Epithelial cell of proximal tubule (primary cell): ENCODE results near the gene F13A1. TPM values are rescaled to one million over a fixed set of nuclear protein-coding genes. Genes with fewer than 3 reads are reported as not detected.

Source experiments
- DNase-seq: peaks from one replicate; pipeline ENCODE4 v3.0.0-alpha.2; 2011; ENCODE audit warnings: low read depth
- H3K4me3 ChIP-seq: 2 replicates; pipeline ENCODE4 v1.5.1; 2011; ENCODE audit warnings: low read depth, mild to moderate bottlenecking, low read length
- CTCF ChIP-seq: conservative IDR thresholded peaks from 2 replicates; pipeline ENCODE4 v1.5.1; 2012; ENCODE audit warnings: low read depth, mild to moderate bottlenecking, low read length
- total RNA-seq: library from RNA; depleted of rRNA; stranded (reverse); fragments of >200 nt; gene quantifications from 2 replicates; pipeline ENCODE4 v1.2.3, GENCODE V29; 2015

Gene F13A1
- total RNA-seq, 1 donor from 2014 or later, result 5.4 TPM

- DNase-seq, result no peak
- TF ChIP-seq CTCF, result no peak
- no peak overlapping the region for H3K4me3 ChIP-seq
Observed at GRCh38 chr6:6333501-6333900, 13.0 kb upstream of the F13A1 start.

GRCh38 chr6:6332811-6333244, 12.4 kb upstream of the F13A1 start:
- no peak for DNase-seq
- H3K4me3 ChIP-seq, result no peak overlapping the region
- TF ChIP-seq CTCF, result no peak

GRCh38 chr6:6331946-6332601, 11.6 kb upstream of the F13A1 start:
- no peak for DNase-seq
- TF ChIP-seq CTCF, result no peak
- no peak overlapping the region for H3K4me3 ChIP-seq

GRCh38 chr6:6331393-6331792, 10.9 kb upstream of the F13A1 start:
- no peak overlapping the region for H3K4me3 ChIP-seq
- TF ChIP-seq CTCF, result no peak
- no peak for DNase-seq

GRCh38 chr6:6330407-6330806, 9.9 kb upstream of the F13A1 start:
- no peak for DNase-seq

GRCh38 chr6:6328451-6328850, 8.0 kb upstream of the F13A1 start:
- DNase-seq, result no peak
- no peak for TF ChIP-seq CTCF
- H3K4me3 ChIP-seq, result no peak overlapping the region

More at GRCh38 chr6:6330407-6330806, 9.9 kb upstream of the F13A1 start:
- no peak for TF ChIP-seq CTCF
- no peak overlapping the region for H3K4me3 ChIP-seq

GRCh38 chr6:6323352-6323751, 2.9 kb upstream of the F13A1 start:
- no peak for DNase-seq
- H3K4me3 ChIP-seq, result no peak overlapping the region
- no peak for TF ChIP-seq CTCF
